Glomerular endothelial cell (primary cell): ENCODE results near the gene POLH. TPM values are rescaled to one million over a fixed set of nuclear protein-coding genes. Genes with fewer than 3 reads are reported as not detected.

Source experiments
- total RNA-seq: library from RNA; depleted of rRNA; stranded (reverse); fragments of >200 nt; gene quantifications from 2 replicates; pipeline ENCODE4 v1.2.3, GENCODE V29; 2015

The POLH gene
- total RNA-seq, 1 donor from 2014 or later = 27.6 TPM

Other genes with a start within 250 kb of the POLH start
- 10.2 and 16.0 TPM in 2 replicates for gene ZNF318, start 206.5 kb upstream of the POLH start, total RNA-seq
- 19.8 and 32.6 TPM in 2 replicates for gene ABCC10, start 148.6 kb upstream of the POLH start, total RNA-seq
- 0.88 and 0.92 TPM in 2 replicates for gene DLK2, start 120.6 kb upstream of the POLH start, total RNA-seq
- gene TJAP1, start 98.6 kb upstream of the POLH start, total RNA-seq = 26.0 and 26.5 TPM in 2 replicates
- gene LRRC73, start 65.8 kb upstream of the POLH start, total RNA-seq = 0.12 TPM in 1 of 2 replicates, not detected in the other
- 171 and 190 TPM in 2 replicates for gene YIPF3, start 59.3 kb upstream of the POLH start, total RNA-seq
- gene POLR1C, start 59.1 kb upstream of the POLH start, total RNA-seq = 24.5 and 26.3 TPM in 2 replicates
- 27.1 and 27.7 TPM in 2 replicates for gene XPO5, start 147 bp upstream of the POLH start, total RNA-seq
- gene GTPBP2, start 53.1 kb downstream of the POLH start, total RNA-seq = 44.9 and 68.1 TPM in 2 replicates
- 33.5 and 48.7 TPM in 2 replicates for gene MAD2L1BP, start 59.7 kb downstream of the POLH start, total RNA-seq
- 0.41 TPM in 1 of 2 replicates, not detected in the other for gene RSPH9, start 68.9 kb downstream of the POLH start, total RNA-seq
- 41.2 and 46.4 TPM in 2 replicates for gene MRPS18A, start 111.6 kb downstream of the POLH start, total RNA-seq
- 26.1 and 28.0 TPM in 2 replicates for gene VEGFA, start 194.0 kb downstream of the POLH start, total RNA-seq